SK-N-SH treated with all-trans-retinoic acid at 6 μM for 48 hours (cell line): ENCODE results near the gene FAAH.

Experiments used
- ESRRG ChIP-seq: fragments of 250-450 bp; sonication (Bioruptor Pico); IDR thresholded peaks from 2 replicates; pipeline ENCODE4 v1.6.1; 2021; ENCODE audit warnings: mild to moderate bottlenecking
- GLIS3 ChIP-seq: fragments of 250-450 bp; sonication (Bioruptor Pico); IDR thresholded peaks from 2 replicates; pipeline ENCODE4 v1.5.0; 2020; ENCODE audit warnings: mild to moderate bottlenecking, moderate library complexity
- OSR1 ChIP-seq: fragments of 250-450 bp; sonication (Bioruptor Pico); IDR thresholded peaks from 2 replicates; pipeline ENCODE4 v1.8.0; 2022; ENCODE audit warnings: moderate library complexity, mild to moderate bottlenecking, inconsistent platforms
- SNAI2 ChIP-seq: fragments of 250-450 bp; sonication (Bioruptor Pico); IDR thresholded peaks from 2 replicates; pipeline ENCODE4 v1.5.0; 2020; ENCODE audit warnings: mild to moderate bottlenecking, moderate library complexity
- TCF4 ChIP-seq: fragments of 250-450 bp; sonication (Bioruptor Pico); IDR thresholded peaks from 2 replicates; pipeline ENCODE4 v1.8.0; 2021; ENCODE audit warnings: mild to moderate bottlenecking, moderate library complexity, borderline replicate concordance
- ZFP3 ChIP-seq: fragments of 250-450 bp; sonication (Bioruptor Pico); IDR thresholded peaks from 2 replicates; pipeline ENCODE4 v1.5.0; 2020; ENCODE audit warnings: mild to moderate bottlenecking, moderate library complexity
- ZNF70 ChIP-seq: fragments of 450-650 bp; formaldehyde crosslinking; IDR thresholded peaks from 2 replicates; pipeline ENCODE4 v1.5.0; 2020; ENCODE audit warnings: mild to moderate bottlenecking, moderate library complexity
- TF ChIP-seq, protein P1 (sequence below): fragments of 250-450 bp; sonication (Bioruptor Pico); IDR thresholded peaks from 2 replicates; pipeline ENCODE4 v1.5.1; 2020; ENCODE audit warnings: low read depth, mild to moderate bottlenecking, moderate library complexity
- TF ChIP-seq, protein P2 (sequence below): fragments of 250-450 bp; sonication (Bioruptor Pico); IDR thresholded peaks from 2 replicates; pipeline ENCODE4 v1.8.0; 2020; ENCODE audit warnings: mild to moderate bottlenecking, moderate library complexity, borderline replicate concordance
- TF ChIP-seq, protein P3 (sequence below): fragments of 250-450 bp; sonication (Bioruptor Pico); IDR thresholded peaks from 2 replicates; pipeline ENCODE4 v1.8.0; 2021; ENCODE audit warnings: low read depth, mild to moderate bottlenecking, moderate library complexity, borderline replicate concordance
- TF ChIP-seq, protein P4 (sequence below): fragments of 250-450 bp; sonication (Bioruptor Pico); IDR thresholded peaks from 2 replicates; pipeline ENCODE4 v1.5.0; 2020; ENCODE audit warnings: mild to moderate bottlenecking, moderate library complexity

DNA sequence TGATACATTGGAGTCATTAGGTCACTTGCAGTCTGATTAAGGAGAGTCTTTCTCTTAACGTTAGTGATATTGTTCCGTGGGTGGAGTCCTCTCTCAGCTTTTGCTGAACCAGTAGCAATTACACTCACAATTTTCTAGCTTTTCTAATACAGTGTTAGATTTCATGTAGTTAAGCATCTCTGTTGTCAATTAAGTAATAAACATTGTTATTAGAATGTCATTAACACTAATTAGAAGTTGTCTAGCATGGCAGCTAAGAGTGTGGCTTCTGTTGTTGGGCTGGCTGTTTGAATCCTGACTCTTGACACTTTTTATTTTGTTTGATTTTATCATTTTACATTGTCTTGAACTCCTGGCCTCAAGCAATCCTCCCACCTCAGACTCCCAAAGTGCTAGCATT is 33.4 kb downstream of the FAAH start:
- TF ChIP-seq ZFP3 (CRISPR knock-in tag) (no peak), TCF4 (CRISPR knock-in tag) (no peak), SNAI2 (no peak), OSR1 (CRISPR knock-in tag) (no peak), ESRRG (no peak), ZNF70 (CRISPR knock-in tag) (no peak), GLIS3 (CRISPR knock-in tag) (no peak)
- TF ChIP-seq, protein P1, sequence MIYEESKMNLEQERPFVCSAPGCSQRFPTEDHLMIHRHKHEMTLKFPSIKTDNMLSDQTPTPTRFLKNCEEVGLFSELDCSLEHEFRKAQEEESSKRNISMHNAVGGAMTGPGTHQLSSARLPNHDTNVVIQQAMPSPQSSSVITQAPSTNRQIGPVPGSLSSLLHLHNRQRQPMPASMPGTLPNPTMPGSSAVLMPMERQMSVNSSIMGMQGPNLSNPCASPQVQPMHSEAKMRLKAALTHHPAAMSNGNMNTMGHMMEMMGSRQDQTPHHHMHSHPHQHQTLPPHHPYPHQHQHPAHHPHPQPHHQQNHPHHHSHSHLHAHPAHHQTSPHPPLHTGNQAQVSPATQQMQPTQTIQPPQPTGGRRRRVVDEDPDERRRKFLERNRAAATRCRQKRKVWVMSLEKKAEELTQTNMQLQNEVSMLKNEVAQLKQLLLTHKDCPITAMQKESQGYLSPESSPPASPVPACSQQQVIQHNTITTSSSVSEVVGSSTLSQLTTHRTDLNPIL (CRISPR knock-in tag), result no peak
- TF ChIP-seq, protein P2, sequence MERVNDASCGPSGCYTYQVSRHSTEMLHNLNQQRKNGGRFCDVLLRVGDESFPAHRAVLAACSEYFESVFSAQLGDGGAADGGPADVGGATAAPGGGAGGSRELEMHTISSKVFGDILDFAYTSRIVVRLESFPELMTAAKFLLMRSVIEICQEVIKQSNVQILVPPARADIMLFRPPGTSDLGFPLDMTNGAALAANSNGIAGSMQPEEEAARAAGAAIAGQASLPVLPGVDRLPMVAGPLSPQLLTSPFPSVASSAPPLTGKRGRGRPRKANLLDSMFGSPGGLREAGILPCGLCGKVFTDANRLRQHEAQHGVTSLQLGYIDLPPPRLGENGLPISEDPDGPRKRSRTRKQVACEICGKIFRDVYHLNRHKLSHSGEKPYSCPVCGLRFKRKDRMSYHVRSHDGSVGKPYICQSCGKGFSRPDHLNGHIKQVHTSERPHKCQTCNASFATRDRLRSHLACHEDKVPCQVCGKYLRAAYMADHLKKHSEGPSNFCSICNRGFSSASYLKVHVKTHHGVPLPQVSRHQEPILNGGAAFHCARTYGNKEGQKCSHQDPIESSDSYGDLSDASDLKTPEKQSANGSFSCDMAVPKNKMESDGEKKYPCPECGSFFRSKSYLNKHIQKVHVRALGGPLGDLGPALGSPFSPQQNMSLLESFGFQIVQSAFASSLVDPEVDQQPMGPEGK (CRISPR knock-in tag), result no peak
- TF ChIP-seq, protein P3, sequence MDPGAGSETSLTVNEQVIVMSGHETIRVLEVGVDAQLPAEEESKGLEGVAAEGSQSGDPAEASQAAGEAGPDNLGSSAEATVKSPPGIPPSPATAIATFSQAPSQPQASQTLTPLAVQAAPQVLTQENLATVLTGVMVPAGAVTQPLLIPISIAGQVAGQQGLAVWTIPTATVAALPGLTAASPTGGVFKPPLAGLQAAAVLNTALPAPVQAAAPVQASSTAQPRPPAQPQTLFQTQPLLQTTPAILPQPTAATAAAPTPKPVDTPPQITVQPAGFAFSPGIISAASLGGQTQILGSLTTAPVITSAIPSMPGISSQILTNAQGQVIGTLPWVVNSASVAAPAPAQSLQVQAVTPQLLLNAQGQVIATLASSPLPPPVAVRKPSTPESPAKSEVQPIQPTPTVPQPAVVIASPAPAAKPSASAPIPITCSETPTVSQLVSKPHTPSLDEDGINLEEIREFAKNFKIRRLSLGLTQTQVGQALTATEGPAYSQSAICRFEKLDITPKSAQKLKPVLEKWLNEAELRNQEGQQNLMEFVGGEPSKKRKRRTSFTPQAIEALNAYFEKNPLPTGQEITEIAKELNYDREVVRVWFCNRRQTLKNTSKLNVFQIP (CRISPR knock-in tag), result no peak
- TF ChIP-seq, protein P4, sequence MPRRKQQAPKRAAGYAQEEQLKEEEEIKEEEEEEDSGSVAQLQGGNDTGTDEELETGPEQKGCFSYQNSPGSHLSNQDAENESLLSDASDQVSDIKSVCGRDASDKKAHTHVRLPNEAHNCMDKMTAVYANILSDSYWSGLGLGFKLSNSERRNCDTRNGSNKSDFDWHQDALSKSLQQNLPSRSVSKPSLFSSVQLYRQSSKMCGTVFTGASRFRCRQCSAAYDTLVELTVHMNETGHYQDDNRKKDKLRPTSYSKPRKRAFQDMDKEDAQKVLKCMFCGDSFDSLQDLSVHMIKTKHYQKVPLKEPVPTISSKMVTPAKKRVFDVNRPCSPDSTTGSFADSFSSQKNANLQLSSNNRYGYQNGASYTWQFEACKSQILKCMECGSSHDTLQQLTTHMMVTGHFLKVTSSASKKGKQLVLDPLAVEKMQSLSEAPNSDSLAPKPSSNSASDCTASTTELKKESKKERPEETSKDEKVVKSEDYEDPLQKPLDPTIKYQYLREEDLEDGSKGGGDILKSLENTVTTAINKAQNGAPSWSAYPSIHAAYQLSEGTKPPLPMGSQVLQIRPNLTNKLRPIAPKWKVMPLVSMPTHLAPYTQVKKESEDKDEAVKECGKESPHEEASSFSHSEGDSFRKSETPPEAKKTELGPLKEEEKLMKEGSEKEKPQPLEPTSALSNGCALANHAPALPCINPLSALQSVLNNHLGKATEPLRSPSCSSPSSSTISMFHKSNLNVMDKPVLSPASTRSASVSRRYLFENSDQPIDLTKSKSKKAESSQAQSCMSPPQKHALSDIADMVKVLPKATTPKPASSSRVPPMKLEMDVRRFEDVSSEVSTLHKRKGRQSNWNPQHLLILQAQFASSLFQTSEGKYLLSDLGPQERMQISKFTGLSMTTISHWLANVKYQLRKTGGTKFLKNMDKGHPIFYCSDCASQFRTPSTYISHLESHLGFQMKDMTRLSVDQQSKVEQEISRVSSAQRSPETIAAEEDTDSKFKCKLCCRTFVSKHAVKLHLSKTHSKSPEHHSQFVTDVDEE (CRISPR knock-in tag), result no peak
